Lung (tissue), 12 donors: ENCODE measurements around the gene ATG16L1. TPM values are rescaled to one million over a fixed set of nuclear protein-coding genes. Genes with fewer than 3 reads are reported as not detected.

ENCODE experiments used
- ATAC-seq: fragments of 200-7000 bp; cut with Tn5 transposase; one replicate; pipeline ENCODE4 v1.9.1; 2020; ENCODE audit warnings: moderate number of reproducible peaks; ENCODE audit not compliant: insufficient read depth, low FRiP score
- DNase-seq, 3 donors: peaks; one replicate each; pipeline ENCODE4 v3.0.0-alpha.2; 2013 to 2017
- H3K27ac ChIP-seq, 2 donors: one replicate each; pipeline ENCODE4 v1.5.1; 2013; ENCODE audit warnings: mild to moderate bottlenecking in 2 of 2, moderate library complexity in 2 of 2, control low read depth in 1 of 2, inconsistent platforms in 1 of 2, low read depth in 1 of 2, low read length in 1 of 2
- H3K27me3 ChIP-seq, 3 donors: one replicate each; pipeline ENCODE4 v1.5.1; 2013; ENCODE audit warnings: low read length in 2 of 3; ENCODE audit not compliant: control insufficient read depth in 3 of 3, insufficient read depth in 3 of 3
- H3K36me3 ChIP-seq, 4 donors: one replicate each; pipeline ENCODE4 v1.5.1; 2013; ENCODE audit warnings: low read length in 4 of 4, mild to moderate bottlenecking in 1 of 4, moderate library complexity in 1 of 4; ENCODE audit not compliant: control insufficient read depth in 4 of 4, insufficient read depth in 4 of 4
- H3K4me1 ChIP-seq, 5 donors: one replicate each; pipeline ENCODE4 v1.5.1; 2013; ENCODE audit warnings: low read length in 5 of 5, mild to moderate bottlenecking in 2 of 5, moderate library complexity in 1 of 5; ENCODE audit not compliant: control insufficient read depth in 5 of 5, insufficient read depth in 5 of 5
- H3K4me3 ChIP-seq: one replicate; pipeline ENCODE4 v1.5.1; 2013; ENCODE audit warnings: mild to moderate bottlenecking, control low read depth, moderate library complexity
- H3K9ac ChIP-seq, 2 donors: one replicate each; pipeline ENCODE4 v1.5.1; 2013; ENCODE audit warnings: low read length in 2 of 2, control low read depth in 1 of 2; ENCODE audit not compliant: insufficient read depth in 1 of 2
- H3K9me3 ChIP-seq, 4 donors: one replicate each; pipeline ENCODE4 v1.5.1; 2013; ENCODE audit warnings: low read length in 3 of 4, mild to moderate bottlenecking in 1 of 4, moderate library complexity in 1 of 4; ENCODE audit not compliant: control insufficient read depth in 4 of 4, insufficient read depth in 3 of 4
- CTCF ChIP-seq: IDR thresholded peaks from 2 replicates; pipeline ENCODE4 v1.5.1; 2012; ENCODE audit warnings: mild to moderate bottlenecking; ENCODE audit errors: control extremely low read depth, extremely low read depth
- WGBS, 2 donors: extraction: QIAGEN DNeasy Blood & Tissue Kit; methylation state at CpG; one replicate each; pipeline ENCODE4 v1.1.7; 2013; 5-methylcytosine and 5-hydroxymethylcytosine counted together
- polyA plus RNA-seq, 2 donors: library from polyadenylated mRNA; stranded (reverse); fragments of 200-250 nt; gene quantifications; one replicate each; pipeline ENCODE4 v1.2.1, GENCODE V29; 2013
- total RNA-seq, 2 donors: library from RNA; depleted of rRNA in 1 of 2; stranded (reverse); fragments of >200 nt in 1 of 2; gene quantifications; one replicate each; pipeline ENCODE4 v1.2.1, GENCODE V29; 2014 to 2021
- donor health status: control.
- donor health status: control.
- donor health status: Bipolar disorder and iron deficiency.
- donor health status: healthy.
- donor health status: DM: yes; HTN: yes; CAD: no.

ATG16L1 gene
- total and polyA plus RNA-seq, 4 donors: 10.9 to 37.0 (median 20.3) TPM

GRCh38 chr2:233258211-233258610 is 6.7 kb downstream of the ATG16L1 start:
- 93 to 95% methylated on average over 2 of the region's 2 CpGs for WGBS, 2 donors
- ATAC-seq: no peak
- Histone ChIP-seq H3K27ac (no peak overlapping the region), H3K27me3 (no peaks in the 10 kb centered on the region), H3K9me3 (no peaks in the 10 kb centered on the region), H3K9ac (no peak overlapping the region), H3K4me3 (no peak overlapping the region), H3K36me3 (peaks cover 18 to 51% (median 26%) of the 10 kb centered on the region in 4 donors), H3K4me1 (peaks cover 0 to 5% (median 0%) of the 10 kb centered on the region in 5 donors)
- no peak for DNase-seq
- no peak for TF ChIP-seq CTCF

- H3K27ac ChIP-seq: no peak overlapping the region
- no peak for TF ChIP-seq CTCF
Observed at GRCh38 chr2:233259730-233260129, 8.3 kb downstream of the ATG16L1 start.

GRCh38 chr2:233260661-233261060 is 9.2 kb downstream of the ATG16L1 start:
- no peak for TF ChIP-seq CTCF
- H3K9ac ChIP-seq: no peak overlapping the region
- H3K27me3 ChIP-seq: no peaks in the 10 kb centered on the region
- DNase-seq (no peak), ATAC-seq (no peak)
- no peak overlapping the region for H3K27ac ChIP-seq
- H3K9me3 ChIP-seq: no peaks in the 10 kb centered on the region
- peaks cover 27 to 62% (median 41%) of the 10 kb centered on the region in 4 donors for H3K36me3 ChIP-seq
- H3K4me1 ChIP-seq: no peaks in the 10 kb centered on the region
- no peak overlapping the region for H3K4me3 ChIP-seq
- WGBS, 2 donors: 95 to 98% methylated on average over 5 of the region's 5 CpGs

More at GRCh38 chr2:233259730-233260129, 8.3 kb downstream of the ATG16L1 start:
- Histone ChIP-seq H3K36me3 (peaks cover 24 to 57% (median 40%) of the 10 kb centered on the region in 4 donors), H3K4me1 (no peaks in the 10 kb centered on the region), H3K27me3 (no peaks in the 10 kb centered on the region), H3K9ac (no peak overlapping the region), H3K9me3 (no peaks in the 10 kb centered on the region), H3K4me3 (no peak overlapping the region)
- DNase-seq (no peak), ATAC-seq (no peak)
- 89 to 94% methylated on average over 1 of the region's 1 CpG for WGBS, 2 donors
